Activated naive CD8-positive, alpha-beta T cell treated with anti-CD3 and anti-CD28 coated beads for 36 hours (primary cell): Measurements from ENCODE around the gene BTRC. TPM values are rescaled to one million over a fixed set of nuclear protein-coding genes. Genes with fewer than 3 reads are reported as not detected.
A peak's percentile ranks its signal among the peaks of the same experiment; 100 is the strongest.
"Not testable (repeated sequence)": the region's sequence is repeated elsewhere in the genome, so short reads cannot be mapped to it uniquely, and the experiment has no call there.

ENCODE experiments used
- DNase-seq: peaks from one replicate; pipeline ENCODE4 v3.0.0; 2021
- H3K27ac Mint-ChIP-seq: one replicate; pipeline ENCODE4 v1.8.0; 2022; ENCODE audit warnings: mild to moderate bottlenecking, moderate library complexity, mixed read lengths
- H3K27me3 Mint-ChIP-seq: one replicate; pipeline ENCODE4 v1.8.0; 2022; ENCODE audit warnings: mild to moderate bottlenecking, mixed read lengths
- H3K36me3 Mint-ChIP-seq: one replicate; pipeline ENCODE4 v1.8.0; 2021; ENCODE audit warnings: mild to moderate bottlenecking, mixed read lengths
- H3K4me1 Mint-ChIP-seq: one replicate; pipeline ENCODE4 v1.8.0; 2021; ENCODE audit warnings: mixed read lengths
- H3K4me3 Mint-ChIP-seq: one replicate; pipeline ENCODE4 v1.8.0; 2022; ENCODE audit warnings: mild to moderate bottlenecking, moderate library complexity, mixed read lengths
- H3K9me3 Mint-ChIP-seq: one replicate; pipeline ENCODE4 v1.8.0; 2022; ENCODE audit warnings: mixed read lengths
- total RNA-seq, 2 experiments: library from RNA; stranded (reverse); gene quantifications; one replicate each; pipeline ENCODE4 v1.2.3, GENCODE V29; 2021

The BTRC gene
- total RNA-seq, 2 experiments from 2014 or later = 14.0 to 14.3 TPM

DNA sequence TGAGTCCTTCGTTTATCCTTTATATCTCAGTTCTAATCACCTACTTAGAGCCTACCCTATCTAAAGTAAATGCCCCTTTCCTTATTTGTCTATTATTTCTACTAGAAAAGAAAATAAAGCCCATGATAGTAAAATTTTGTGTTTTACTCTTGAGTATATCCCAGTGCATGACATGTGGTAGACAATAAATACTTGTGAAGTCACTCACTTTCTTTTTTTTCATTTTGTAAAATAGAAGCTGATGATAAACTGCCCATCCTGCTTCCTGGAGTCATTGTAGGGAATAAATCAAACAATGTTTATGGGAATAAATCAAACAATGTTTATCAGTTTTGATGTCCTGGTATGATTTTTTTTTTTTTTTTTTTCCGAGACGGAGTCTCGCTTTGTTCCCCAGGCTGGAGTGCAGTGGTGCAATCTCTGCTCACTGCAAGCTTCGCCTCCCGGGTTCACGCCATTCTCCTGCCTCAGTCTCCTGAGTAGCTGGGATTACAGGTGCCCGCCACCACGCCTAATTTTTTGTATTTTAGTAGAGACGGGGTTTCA lies 36.1 kb downstream of the BTRC start:
- no peak overlapping the region for H3K27ac Mint-ChIP-seq
- H3K4me3 Mint-ChIP-seq = no peak overlapping the region
- no peaks in the 10 kb centered on the region for H3K9me3 Mint-ChIP-seq
- H3K36me3 Mint-ChIP-seq = peaks cover 3% of the 10 kb centered on the region
- no peaks in the 10 kb centered on the region for H3K27me3 Mint-ChIP-seq
- DNase-seq = no peak
- peaks cover 14% of the 10 kb centered on the region for H3K4me1 Mint-ChIP-seq

DNA sequence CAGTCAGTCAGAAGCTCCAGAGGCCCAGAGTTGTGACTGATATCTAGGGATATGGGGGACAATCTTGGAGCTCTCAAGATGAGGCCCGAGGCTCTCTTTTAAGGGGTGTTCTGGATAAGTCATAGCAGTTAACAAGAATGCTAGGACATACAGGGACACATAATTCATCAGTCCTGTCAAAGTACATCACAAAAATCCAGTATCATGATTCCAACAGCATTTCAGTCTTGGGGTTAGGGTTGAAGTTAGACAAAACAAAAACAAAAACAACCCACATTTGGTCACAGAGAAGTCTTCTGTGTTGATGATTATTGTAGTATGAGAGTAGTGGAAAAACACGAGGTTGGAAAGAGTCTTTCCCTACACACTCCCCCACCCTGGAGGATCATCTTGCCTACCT lies 39.4 kb downstream of the BTRC start:
- Mint-ChIP-seq H3K27me3 (no peaks in the 10 kb centered on the region), H3K36me3 (peaks cover 3% of the 10 kb centered on the region), H3K4me1 (peaks cover 22% of the 10 kb centered on the region), H3K4me3 (no peak overlapping the region), H3K9me3 (no peaks in the 10 kb centered on the region), H3K27ac (no peak overlapping the region)
- DNase-seq = no peak

DNA sequence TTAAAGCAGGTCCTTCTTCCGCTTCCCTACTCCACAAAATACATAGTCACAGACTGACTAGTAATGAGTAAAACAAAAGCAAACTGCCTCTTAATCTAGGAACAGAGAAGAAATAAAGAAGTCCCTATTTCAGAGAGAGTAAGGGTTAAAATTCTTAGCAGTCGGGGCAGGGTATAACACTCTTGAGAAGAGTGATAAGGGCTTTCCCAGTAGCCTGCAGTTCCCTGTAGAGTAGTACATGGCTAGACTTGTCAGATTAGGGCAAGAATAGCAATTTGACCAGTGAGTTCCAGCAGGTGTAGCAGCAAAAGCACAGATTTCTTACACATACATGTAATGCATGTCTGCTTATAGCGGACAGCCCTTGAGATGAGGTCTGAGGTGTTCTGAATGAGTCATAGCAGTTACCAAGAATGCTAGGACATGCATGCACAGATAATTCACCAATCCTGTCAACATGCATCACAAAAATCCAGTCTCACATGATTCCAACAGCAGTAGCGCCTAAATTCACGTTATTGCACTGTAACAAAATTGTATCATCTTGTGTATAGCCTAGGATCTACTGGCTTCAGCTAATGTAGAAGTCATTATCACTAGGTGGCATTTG lies 40.7 kb downstream of the BTRC start:
- Mint-ChIP-seq H3K36me3 (peaks cover 2% of the 10 kb centered on the region), H3K27ac (no peak overlapping the region), H3K9me3 (no peaks in the 10 kb centered on the region), H3K27me3 (no peaks in the 10 kb centered on the region), H3K4me3 (no peak overlapping the region), H3K4me1 (peaks cover 22% of the 10 kb centered on the region)
- DNase-seq = no peak

GRCh38 chr10:101397140-101397539 lies 43.2 kb downstream of the BTRC start:
- DNase-seq = peak; percentile 22
- H3K36me3 Mint-ChIP-seq = no peaks in the 10 kb centered on the region
- no peak overlapping the region for H3K4me3 Mint-ChIP-seq
- H3K27ac Mint-ChIP-seq = no peak overlapping the region
- H3K9me3 Mint-ChIP-seq = no peaks in the 10 kb centered on the region
- no peaks in the 10 kb centered on the region for H3K27me3 Mint-ChIP-seq
- H3K4me1 Mint-ChIP-seq = peaks cover 24% of the 10 kb centered on the region

GRCh38 chr10:101400585-101400984 lies 46.6 kb downstream of the BTRC start:
- peaks cover 20% of the 10 kb centered on the region for H3K4me1 Mint-ChIP-seq
- H3K4me3 Mint-ChIP-seq = no peak overlapping the region
- no peak for DNase-seq
- H3K9me3 Mint-ChIP-seq = no peaks in the 10 kb centered on the region
- H3K36me3 Mint-ChIP-seq = no peaks in the 10 kb centered on the region
- no peak overlapping the region for H3K27ac Mint-ChIP-seq
- no peaks in the 10 kb centered on the region for H3K27me3 Mint-ChIP-seq

DNA sequence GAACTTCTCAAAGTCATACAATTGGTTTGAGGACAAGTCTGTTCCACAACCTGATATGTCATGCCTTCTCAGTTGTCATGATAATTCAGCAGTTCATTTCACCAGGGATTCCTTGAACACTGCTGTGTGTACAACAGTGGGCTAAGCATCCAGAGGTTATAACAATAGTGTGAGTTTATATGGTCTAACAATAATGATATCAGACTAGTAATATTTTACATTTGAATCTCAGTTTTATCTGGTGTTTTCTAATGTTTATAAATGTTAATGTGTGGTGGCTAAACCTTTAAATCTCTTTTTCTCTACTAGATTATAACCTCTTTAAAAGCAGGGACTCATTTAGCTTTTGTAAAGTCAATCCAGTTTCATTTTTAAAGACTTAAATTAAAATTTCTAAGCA lies 48.7 kb downstream of the BTRC start:
- no peaks in the 10 kb centered on the region for H3K36me3 Mint-ChIP-seq
- no peaks in the 10 kb centered on the region for H3K9me3 Mint-ChIP-seq
- no peak overlapping the region for H3K27ac Mint-ChIP-seq
- H3K27me3 Mint-ChIP-seq = no peaks in the 10 kb centered on the region
- DNase-seq = no peak
- H3K4me1 Mint-ChIP-seq = peaks cover 8% of the 10 kb centered on the region
- H3K4me3 Mint-ChIP-seq = no peak overlapping the region

DNA sequence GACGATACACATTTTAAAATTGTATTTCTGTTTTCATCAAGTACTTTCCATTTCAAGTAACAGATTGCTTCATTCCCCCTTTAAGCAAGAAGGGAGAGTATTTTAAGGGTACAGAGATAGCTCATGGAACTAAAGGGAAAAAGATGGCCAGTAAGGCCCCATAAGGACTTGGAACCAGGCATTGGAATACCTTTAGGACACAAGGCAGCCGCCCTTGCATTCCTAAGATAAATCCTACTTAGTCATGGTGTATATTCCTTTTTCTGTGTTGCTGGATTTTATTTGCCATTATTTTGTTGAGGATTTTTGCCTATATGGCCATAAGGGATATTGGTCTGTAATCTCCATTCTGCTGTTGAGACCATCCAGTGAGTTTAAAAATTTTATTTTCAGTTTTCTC lies 49.2 kb downstream of the BTRC start:
- Mint-ChIP-seq H3K4me3 (no peak overlapping the region), H3K4me1 (peaks cover 7% of the 10 kb centered on the region), H3K27ac (no peak overlapping the region), H3K27me3 (no peaks in the 10 kb centered on the region), H3K36me3 (no peaks in the 10 kb centered on the region), H3K9me3 (no peaks in the 10 kb centered on the region)
- no peak for DNase-seq

- Mint-ChIP-seq H3K27ac (no peak overlapping the region), H3K27me3 (no peaks in the 10 kb centered on the region), H3K4me3 (no peak overlapping the region), H3K4me1 (peaks cover 7% of the 10 kb centered on the region), H3K36me3 (peaks cover 8% of the 10 kb centered on the region), H3K9me3 (no peaks in the 10 kb centered on the region)
- no peak for DNase-seq
Measured at GRCh38 chr10:101405001-101405400, 51.0 kb downstream of the BTRC start.

- H3K4me1 Mint-ChIP-seq = peaks cover 1% of the 10 kb centered on the region
- H3K27me3 Mint-ChIP-seq = no peaks in the 10 kb centered on the region
- H3K27ac Mint-ChIP-seq = no peak overlapping the region
- DNase-seq = no peak
- peaks cover 31% of the 10 kb centered on the region for H3K36me3 Mint-ChIP-seq
- H3K4me3 Mint-ChIP-seq = no peak overlapping the region
- peaks cover 10% of the 10 kb centered on the region for H3K9me3 Mint-ChIP-seq
Measured at GRCh38 chr10:101411598-101411997, 57.6 kb downstream of the BTRC start.

GRCh38 chr10:101414034-101414433 lies 60.1 kb downstream of the BTRC start:
- DNase-seq = no peak
- Mint-ChIP-seq H3K4me3 (no peak overlapping the region), H3K36me3 (peaks cover 31% of the 10 kb centered on the region), H3K27ac (no peak overlapping the region), H3K9me3 (peaks cover 10% of the 10 kb centered on the region), H3K27me3 (no peaks in the 10 kb centered on the region), H3K4me1 (peaks cover 3% of the 10 kb centered on the region)

GRCh38 chr10:101415884-101416283 lies 61.9 kb downstream of the BTRC start:
- peaks cover 16% of the 10 kb centered on the region for H3K36me3 Mint-ChIP-seq
- DNase-seq = no peak
- no peak overlapping the region for H3K4me3 Mint-ChIP-seq
- no peaks in the 10 kb centered on the region for H3K27me3 Mint-ChIP-seq
- peaks cover 10% of the 10 kb centered on the region for H3K9me3 Mint-ChIP-seq
- peaks cover 3% of the 10 kb centered on the region for H3K4me1 Mint-ChIP-seq
- no peak overlapping the region for H3K27ac Mint-ChIP-seq

DNA sequence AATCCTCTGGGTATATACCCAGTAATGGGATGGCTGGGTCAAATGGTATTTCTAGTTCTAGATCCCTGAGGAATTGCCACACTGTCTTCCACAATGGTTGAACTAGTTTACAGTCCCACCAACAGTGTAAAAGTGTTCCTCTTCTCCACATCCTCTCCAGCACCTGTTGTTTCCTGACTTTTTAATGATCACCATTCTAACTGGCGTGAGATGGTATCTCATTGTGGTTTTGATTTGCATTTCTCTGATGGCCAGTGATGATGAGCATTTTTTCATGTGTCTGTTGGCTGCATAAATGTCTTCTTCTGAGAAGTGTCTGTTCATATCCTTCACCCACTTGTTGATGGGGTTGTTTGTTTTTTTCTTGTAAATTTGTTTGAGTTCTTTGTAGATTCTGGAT lies 68.0 kb downstream of the BTRC start:
- not testable (repeated sequence) for DNase-seq, H3K27ac Mint-ChIP-seq, H3K4me1 Mint-ChIP-seq, H3K4me3 Mint-ChIP-seq, H3K27me3 Mint-ChIP-seq, H3K36me3 Mint-ChIP-seq, H3K9me3 Mint-ChIP-seq

DNA sequence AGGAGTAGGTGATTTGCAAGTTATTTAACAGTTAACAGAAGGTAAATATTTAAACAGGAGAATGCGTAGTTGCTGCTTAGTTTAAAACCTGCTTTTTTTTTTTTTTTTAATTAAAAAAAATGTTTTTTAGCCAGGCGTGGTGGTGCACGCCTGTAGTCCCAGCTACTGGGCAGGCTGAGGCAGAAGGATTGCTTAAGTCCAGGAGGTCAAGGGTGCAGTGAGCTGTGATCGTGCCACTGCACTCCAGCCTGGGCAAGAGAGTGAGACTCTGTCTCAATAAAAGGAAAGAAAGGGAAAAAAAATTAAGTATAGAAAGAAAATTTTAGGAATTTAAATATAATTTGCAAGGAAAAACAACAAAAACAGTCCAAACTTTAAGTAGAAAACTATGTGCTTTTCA lies 71.6 kb downstream of the BTRC start:
- no peaks in the 10 kb centered on the region for H3K27me3 Mint-ChIP-seq
- no peak overlapping the region for H3K27ac Mint-ChIP-seq
- peaks cover 5% of the 10 kb centered on the region for H3K36me3 Mint-ChIP-seq
- no peaks in the 10 kb centered on the region for H3K9me3 Mint-ChIP-seq
- H3K4me3 Mint-ChIP-seq = no peak overlapping the region
- peaks cover 8% of the 10 kb centered on the region for H3K4me1 Mint-ChIP-seq
- DNase-seq = no peak

GRCh38 chr10:101428036-101428435 lies 74.1 kb downstream of the BTRC start:
- no peak for DNase-seq
- Mint-ChIP-seq H3K9me3 (no peaks in the 10 kb centered on the region), H3K36me3 (peaks cover 5% of the 10 kb centered on the region), H3K4me1 (peaks cover 6% of the 10 kb centered on the region), H3K4me3 (no peak overlapping the region), H3K27me3 (no peaks in the 10 kb centered on the region), H3K27ac (no peak overlapping the region)

- Mint-ChIP-seq H3K9me3 (no peaks in the 10 kb centered on the region), H3K27me3 (no peaks in the 10 kb centered on the region), H3K36me3 (peaks cover 5% of the 10 kb centered on the region), H3K27ac (no peak overlapping the region), H3K4me1 (peaks cover 9% of the 10 kb centered on the region), H3K4me3 (no peak overlapping the region)
- no peak for DNase-seq
Measured at GRCh38 chr10:101429423-101429822, 75.5 kb downstream of the BTRC start.

GRCh38 chr10:101436302-101436701 lies 82.3 kb downstream of the BTRC start:
- no peaks in the 10 kb centered on the region for H3K27me3 Mint-ChIP-seq
- no peak for DNase-seq
- no peak overlapping the region for H3K27ac Mint-ChIP-seq
- H3K36me3 Mint-ChIP-seq = peaks cover 5% of the 10 kb centered on the region
- peaks cover 3% of the 10 kb centered on the region for H3K4me1 Mint-ChIP-seq
- H3K9me3 Mint-ChIP-seq = no peaks in the 10 kb centered on the region
- H3K4me3 Mint-ChIP-seq = no peak overlapping the region
